NCI-H1417 treated with DMSO at 0.1 percent for 48 hours (cell line): ENCODE measurements around the gene NMT1.

Source experiments
- DNase-seq: peaks from one replicate; lab custom pipeline; 2025; lab: John Stamatoyannopoulos, UW

The NMT1 gene

DNA sequence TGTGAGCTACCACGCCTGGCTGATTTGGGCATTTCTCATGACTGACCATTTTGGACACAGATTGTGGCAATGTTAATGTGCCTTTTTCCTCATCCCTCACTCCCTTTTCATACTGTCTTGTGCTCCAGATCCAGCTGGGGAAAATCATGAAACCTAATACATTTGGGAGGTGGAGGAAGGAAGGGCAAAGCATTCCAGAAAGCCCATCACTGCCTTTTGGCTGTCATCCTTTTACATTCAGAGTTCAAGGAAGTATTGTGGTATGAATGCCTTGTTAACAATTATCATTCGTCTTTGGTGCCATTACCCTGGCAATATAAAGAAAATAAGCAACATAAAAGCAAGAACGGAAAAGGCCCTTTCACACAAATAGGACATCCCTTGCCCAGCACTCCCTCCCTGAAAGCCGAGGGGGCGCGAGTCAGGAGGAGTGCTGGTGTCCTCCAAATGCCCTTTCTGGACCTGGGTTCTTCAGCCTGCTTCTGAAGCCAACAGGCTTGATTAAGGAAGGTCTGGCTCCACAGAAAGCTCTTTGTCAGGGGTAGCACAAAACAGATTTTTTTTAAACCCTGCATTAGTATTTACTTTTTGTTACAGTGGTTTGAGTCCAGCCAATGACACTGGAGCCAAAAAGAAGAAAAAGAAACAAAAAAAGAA is 20.1 kb downstream of the NMT1 start:
- DNase-seq: no peak

GRCh38 chr17:45086391-45086790 is 25.3 kb downstream of the NMT1 start:
- no peak for DNase-seq

DNA sequence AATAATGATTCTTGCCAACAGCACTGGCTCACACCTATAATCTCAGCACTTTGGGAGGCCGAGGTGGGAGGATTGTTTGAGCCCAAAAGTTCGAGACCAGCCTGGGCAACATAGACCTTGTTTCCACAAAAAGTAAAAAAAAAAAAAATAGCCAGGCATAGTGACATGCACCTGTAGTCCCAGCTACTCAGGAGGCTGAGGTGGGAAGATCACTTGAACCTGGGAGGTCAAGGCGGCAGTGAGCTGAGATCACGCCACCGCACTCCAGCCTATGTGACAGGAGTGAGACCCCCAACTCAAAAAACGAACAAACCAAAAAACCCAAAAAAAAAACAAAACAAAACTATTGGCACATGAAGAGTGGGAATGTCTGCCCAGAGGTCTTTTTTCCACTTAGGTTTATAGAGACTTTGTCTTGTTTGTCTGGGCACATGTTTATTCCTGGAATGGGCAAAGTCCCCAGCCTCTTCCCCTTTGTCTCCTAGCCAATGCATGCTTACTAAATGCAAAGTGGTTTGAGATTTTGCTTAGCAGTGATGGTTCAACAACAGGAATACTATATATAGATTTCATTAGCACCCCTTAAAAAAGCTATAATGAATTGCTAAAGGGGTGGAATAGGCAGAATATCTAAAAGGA is 25.9 kb downstream of the NMT1 start:
- DNase-seq: no peak

GRCh38 chr17:45087504-45087975 is 26.4 kb downstream of the NMT1 start:
- DNase-seq: no peak

GRCh38 chr17:45087978-45088377 is 26.9 kb downstream of the NMT1 start:
- no peak for DNase-seq

- DNase-seq: no peak
Measured at GRCh38 chr17:45088741-45089140, 27.6 kb downstream of the NMT1 start.

DNA sequence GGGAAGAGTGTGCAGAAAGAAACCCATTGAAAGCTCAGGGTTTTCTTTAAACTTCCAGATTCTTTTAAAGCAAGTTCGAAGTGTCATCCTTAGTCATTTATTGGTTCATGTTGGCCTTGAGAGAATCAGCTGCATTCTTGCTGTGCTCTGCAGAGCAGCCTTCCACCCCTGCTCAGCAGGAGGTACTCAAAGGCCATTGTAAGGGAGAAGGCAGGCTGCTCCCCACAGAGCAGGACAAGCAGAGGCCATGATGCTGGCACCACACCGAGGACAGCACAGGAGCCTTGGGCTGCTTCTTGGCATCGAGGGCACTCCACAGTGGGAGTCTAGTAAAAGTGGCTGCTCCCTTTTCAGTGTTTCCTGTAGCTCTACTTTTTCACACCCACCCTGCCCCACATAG is 29.6 kb downstream of the NMT1 start:
- no peak for DNase-seq

DNA sequence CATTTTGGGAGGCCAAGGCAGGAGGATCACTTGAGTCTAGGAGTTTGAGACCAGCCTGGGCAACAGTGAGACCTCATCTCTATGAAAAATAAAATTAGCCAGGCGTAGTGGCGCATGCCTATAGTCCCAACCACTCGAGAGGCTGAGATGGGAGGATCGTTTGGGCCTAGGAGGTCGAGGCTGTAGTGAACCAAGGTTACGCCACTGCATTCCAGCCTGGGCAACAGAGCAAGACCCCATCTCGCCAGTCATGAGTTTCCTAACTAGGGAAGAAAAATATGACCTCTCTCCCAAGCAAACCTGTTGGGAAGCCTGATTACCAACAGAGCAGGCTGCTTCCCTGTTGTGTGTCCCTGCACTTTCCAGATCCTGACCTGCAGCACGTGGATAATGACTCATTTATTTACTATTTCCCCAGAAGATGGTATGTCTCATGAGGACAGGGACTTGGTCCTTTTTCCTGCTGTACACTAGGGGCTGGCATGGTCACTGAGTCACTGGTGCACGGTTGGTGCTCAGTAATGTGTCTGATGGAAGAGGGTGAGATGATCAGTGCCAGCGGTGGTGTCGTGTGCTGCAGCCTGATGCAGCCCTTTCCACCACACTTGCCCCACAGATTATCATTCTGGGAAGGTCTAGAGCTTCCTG is 30.8 kb downstream of the NMT1 start:
- no peak for DNase-seq

GRCh38 chr17:45092911-45093430 is 31.9 kb downstream of the NMT1 start:
- DNase-seq: no peak

DNA sequence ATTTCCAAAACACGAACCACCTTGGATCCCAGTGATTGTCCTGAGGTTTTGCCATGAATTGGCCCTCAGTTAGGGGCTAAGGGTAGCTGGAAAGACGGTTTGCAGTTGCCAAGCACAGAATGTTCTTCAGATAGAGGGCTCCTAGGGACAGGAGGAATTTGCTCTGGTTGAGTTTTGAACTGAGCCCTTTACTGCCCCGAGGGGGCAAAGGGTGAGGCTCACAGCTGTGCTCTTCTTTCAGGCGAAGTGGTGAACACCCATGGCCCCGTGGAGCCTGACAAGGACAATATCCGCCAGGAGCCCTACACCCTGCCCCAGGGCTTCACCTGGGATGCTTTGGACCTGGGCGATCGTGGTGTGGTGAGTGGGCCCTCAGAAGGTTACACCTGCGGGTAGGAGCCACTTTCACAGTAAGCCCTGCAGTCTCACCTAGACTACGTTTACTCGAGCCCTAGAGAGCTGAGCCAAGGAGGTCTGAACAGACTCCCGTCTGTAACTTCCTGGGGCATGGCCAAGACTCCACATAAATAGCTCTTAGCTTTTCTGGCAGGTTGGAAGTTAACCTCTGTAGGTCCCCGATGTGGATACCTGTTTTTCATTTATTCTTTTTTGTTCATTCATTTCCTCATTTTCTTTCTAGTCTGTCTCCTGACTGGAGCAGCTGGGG is 32.5 kb downstream of the NMT1 start:
- DNase-seq: no peak

DNA sequence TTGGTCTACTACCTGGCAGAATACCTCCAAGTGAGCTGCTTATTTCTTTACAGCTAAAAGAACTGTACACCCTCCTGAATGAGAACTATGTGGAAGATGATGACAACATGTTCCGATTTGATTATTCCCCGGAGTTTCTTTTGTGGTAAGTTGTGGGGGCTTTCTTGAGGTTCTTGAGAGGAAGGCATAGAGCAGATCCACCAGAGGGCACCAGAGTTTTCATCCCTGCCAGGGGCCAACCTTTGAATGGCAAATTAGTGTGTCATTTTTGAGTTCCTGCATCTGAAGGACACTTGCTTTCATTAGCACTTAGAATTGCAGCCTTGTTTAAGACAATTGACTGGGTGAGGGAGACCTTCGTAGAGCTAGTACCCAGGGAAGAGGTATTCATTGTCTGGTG is 35.0 kb downstream of the NMT1 start:
- no peak for DNase-seq

GRCh38 chr17:45096926-45097325 is 35.8 kb downstream of the NMT1 start:
- DNase-seq: no peak

DNA sequence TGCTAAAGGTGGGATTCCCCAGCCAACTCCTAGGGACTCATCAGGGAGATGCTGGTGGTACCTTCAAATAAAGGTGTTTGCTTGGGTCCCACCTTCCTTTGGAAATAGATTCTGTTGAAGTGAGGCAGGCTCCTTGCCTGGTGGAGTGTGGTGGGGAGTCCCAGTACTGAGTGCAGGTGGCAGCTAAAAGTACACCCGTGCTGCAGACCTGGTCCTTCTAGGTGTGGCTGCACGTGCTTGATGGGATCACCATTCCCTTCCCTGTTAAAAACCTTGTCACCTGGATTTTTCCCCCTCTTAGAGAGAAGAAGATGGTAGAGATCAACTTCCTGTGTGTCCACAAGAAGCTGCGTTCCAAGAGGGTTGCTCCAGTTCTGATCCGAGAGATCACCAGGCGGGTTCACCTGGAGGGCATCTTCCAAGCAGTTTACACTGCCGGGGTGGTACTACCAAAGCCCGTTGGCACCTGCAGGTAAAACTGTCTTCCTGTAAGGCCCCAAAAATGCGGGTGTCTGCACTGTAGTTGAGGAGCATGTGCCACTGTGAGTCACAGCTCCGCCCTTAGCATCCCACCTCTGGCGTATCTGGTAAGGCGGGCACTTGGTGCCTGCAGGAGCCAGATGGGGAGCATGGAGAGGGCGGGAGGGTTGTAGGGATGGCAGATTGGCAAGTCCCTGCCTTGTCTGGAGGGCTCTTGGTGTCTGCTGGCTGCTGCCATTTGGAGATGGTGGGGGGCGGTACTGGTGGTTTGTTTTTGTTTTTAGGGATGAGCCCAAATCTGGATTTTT is 37.2 kb downstream of the NMT1 start:
- no peak for DNase-seq

DNA sequence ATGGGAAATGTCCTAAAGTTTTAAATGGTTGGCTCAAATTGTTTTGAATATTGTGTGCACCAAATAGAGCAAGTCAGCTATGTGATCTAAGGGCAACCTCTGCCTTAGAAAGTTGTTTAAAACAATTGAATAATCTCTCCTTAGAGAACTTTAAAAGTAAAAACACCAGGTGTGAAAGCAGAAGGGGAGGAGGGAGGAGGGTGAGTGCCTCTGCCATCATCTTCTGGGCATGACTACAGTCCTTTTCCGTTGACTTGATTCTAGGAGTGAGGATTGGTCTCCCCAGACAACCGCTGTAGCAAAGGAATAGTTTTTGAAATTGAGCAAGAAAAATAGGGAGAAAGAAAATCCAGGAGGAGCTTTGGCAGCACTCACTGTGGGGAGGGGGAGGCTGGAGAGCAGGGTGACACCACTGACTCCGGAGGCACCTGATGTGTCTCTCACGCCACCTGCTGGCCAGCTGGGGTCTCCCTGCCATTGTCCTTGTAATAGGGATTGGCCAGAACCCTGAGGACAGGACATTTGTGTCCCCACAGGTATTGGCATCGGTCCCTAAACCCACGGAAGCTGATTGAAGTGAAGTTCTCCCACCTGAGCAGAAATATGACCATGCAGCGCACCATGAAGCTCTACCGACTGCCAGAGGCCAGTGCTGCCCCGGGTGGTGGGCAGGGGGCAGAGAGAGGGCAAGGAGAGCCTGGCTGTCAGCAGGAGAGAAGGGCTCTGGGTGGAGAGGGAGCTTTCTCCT is 37.9 kb downstream of the NMT1 start:
- DNase-seq: peak; percentile 3

- DNase-seq: no peak
Measured at GRCh38 chr17:45101546-45101882, 40.4 kb downstream of the NMT1 start.

- no peak for DNase-seq
Measured at GRCh38 chr17:45101883-45102811, 41.0 kb downstream of the NMT1 start.

GRCh38 chr17:45102856-45103255 is 41.7 kb downstream of the NMT1 start:
- no peak for DNase-seq

- no peak for DNase-seq
Measured at GRCh38 chr17:45103269-45103795, 42.2 kb downstream of the NMT1 start.

DNA sequence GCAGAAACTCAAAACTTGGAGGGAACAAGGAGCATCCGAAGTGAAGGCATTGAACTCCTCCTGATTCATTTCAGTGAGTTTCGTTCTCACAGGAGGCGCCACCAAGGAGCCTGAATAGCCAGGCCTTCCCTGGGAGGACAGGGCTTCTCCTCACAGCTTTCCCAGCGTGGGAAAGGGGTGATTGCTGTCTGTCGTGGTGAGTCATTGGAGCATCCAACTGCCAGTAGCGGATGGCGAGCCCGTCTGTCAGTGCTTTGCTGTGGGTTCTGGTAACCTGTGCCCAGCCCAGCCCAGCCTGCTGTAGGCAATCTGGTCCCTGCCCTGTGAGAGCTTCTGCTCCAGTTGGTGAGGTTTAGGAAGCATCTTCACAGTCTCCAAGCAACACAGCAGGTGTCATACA is 42.9 kb downstream of the NMT1 start:
- no peak for DNase-seq

DNA sequence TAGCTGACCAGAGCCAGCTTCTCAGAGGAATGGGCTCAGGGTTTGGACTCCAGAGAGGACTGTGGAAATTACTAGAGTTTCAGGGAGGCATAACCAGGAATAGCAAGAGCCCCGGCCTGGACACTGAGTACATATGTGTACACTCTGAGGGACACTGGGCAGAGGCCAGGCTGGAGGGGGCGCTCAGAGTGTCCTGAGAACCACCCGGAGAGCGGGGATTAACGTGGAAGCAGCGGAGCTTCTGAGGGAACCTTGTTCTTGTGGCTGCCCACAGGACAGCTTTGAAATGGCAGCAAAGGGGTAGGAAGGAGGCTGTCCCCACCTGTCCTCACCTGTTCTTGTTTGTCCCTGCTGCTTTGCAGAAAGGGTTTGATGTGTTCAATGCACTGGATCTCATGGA is 43.4 kb downstream of the NMT1 start:
- DNase-seq: no peak
